Activated CD4-positive, CD25-positive, alpha-beta regulatory T cell treated with anti-CD3 and anti-CD28 coated beads, Interleukin-2, amount 50 U/mL, for 16 hours (primary cell): ENCODE measurements around the gene PIM3.
A peak's percentile ranks its signal among the peaks of the same experiment; 100 is the strongest.

Experiments used
- DNase-seq: peaks from one replicate; pipeline ENCODE4 v3.0.0-alpha.2; 2020; ENCODE audit warnings: low read depth, low spot score

Gene PIM3

DNA sequence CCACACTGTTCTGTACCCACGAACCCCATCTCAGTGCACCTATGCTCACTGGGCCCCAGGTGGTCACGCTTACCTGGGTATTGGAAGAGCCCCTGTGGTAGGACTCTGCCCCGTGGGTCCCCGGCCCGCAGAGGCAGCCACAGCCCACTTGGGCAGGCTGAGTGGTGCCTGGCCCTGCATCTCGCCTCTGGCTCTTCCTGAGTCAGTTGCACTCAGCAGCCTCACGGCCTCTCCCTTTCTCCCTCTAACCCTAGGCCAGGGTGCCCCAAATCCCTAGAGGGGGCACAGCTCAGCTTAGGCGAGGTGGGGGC lies 32.4 kb upstream of the PIM3 start:
- no peak for DNase-seq

DNA sequence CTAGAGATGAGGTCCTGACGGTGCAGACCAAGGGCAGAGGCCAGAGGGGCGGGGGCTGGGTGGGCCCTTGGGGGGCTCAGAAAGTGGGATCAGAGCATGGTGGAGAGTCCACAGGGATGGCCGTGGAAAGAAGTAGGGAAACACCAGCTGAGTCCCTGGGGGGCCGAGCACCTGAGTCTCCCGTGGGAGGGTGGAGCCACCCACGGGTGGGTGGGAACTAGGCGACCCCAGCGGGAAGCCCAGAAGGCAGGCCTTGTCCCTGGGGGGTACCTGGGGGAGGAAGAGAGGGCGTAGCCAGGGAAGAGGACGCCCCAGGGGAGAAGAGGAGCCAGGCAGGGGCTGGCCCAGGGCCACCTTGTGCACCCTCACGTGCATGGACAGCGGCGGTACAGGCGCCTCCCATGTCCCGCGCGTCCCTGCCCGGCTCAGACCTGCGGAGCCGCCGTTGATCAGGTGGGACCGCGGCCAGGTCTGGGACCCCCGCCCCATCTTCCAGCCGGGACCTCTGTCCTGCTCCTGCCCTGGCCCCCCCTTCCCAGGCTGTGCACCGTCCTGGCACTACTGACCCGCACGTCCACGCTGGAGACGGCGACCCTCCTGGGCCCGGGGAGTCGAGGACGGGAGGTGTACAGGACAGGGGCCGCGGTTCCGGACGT lies 31.9 kb upstream of the PIM3 start:
- DNase-seq, result no peak

DNA sequence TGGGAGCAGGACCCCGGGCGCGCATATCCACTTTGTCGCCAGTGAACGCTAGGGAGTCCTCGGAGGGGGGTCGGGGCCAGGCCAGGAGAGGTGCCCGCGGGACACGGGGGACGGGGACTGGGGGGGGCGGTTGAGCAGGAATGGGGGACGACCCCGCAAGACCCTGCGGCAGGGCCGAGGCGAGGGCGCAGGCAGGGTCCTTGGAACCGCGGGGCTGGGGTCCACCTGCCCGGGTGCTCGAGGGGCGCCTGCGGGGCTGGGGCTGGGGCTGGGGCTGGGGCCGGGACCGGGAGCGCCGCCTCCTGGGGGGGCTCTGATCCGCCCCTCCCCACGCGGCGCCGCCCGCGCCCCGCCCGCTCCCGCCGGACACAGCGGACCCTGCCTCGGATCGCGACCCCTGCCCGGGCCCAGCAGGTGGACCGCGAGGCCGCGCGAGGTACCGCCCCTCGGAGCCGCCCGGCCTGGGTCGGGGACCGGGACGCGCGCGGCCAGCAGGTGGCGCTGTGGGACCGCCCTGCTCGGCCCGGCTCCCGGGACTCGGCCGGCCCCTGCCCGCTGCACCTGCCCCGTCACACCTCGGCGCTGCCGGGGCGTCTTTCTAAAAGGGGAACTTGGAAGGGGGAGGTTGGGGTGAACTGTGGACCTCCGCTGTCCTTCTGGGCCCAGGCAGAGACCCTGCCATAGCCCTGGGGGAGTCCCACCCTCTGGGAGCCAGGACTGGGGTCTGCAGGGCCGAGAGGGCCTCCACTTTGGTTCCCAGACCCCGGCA lies 31.2 kb upstream of the PIM3 start:
- peak; percentile 47 for DNase-seq

DNA sequence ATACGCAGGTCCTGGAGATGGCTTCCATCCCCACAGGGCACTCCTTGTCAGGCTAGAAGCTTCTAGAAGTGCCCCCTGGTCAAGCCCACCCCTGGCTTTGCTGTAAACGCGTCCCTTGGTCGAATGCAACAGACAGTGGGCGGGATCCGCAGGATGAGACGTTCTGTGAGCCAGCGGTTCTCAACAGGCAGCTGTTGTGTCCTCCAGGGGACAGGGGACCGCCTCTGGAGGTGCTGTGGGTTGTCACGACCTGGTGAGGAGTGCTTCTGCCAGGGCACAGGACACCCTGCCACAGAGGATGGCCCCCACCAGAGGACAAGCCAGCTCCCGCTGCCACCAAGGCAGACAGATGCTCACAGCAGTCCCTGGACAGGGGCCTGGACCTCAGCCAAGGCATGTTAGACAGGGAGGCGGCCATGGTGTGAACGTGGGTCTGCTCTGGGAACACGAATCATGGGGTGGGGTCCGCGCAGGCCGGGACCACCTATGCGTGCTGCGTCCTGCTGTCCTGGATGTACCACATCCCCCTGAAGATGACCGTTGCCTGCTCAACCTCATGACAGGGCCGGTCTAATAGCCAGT lies 30.5 kb upstream of the PIM3 start:
- no peak for DNase-seq

DNA sequence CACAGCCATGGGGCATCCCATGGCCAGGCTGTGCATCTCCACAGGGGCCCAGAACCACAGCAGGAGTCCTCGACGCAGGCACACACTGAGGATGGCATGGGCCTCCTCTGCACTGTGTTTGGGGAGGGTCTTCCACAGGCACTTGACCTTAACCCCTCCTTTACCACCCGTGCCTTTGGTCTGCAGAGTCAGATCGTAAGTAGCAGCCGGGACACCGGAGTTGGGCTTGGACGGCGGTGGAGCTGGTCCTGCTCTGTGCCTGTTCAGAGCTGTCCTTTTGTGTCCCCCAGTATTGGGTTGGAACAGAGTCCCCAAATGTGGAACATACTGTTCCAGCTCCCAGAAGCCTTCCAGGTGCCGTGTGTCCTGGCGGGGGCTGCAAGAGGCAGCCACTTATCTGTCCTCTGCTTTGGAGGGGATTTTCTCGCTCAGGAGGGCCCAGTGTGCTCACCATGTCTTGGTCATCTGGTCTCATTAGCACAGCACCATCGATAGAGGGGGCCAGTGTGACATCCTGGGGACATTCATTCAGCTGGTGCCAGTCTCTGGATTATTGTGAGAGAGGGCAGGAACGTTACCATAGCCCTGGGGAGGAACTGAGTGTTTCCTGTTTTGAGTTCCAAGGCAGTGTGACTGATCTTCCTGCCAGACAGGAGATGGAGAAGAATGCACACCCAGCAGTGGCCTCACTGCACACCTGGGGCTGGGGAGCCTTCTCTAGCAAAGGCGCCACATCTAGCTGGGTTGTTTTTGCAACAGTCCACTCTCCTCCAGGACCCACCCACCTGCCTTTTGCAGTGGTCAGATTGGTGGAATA lies 29.8 kb upstream of the PIM3 start:
- DNase-seq, result no peak

DNA sequence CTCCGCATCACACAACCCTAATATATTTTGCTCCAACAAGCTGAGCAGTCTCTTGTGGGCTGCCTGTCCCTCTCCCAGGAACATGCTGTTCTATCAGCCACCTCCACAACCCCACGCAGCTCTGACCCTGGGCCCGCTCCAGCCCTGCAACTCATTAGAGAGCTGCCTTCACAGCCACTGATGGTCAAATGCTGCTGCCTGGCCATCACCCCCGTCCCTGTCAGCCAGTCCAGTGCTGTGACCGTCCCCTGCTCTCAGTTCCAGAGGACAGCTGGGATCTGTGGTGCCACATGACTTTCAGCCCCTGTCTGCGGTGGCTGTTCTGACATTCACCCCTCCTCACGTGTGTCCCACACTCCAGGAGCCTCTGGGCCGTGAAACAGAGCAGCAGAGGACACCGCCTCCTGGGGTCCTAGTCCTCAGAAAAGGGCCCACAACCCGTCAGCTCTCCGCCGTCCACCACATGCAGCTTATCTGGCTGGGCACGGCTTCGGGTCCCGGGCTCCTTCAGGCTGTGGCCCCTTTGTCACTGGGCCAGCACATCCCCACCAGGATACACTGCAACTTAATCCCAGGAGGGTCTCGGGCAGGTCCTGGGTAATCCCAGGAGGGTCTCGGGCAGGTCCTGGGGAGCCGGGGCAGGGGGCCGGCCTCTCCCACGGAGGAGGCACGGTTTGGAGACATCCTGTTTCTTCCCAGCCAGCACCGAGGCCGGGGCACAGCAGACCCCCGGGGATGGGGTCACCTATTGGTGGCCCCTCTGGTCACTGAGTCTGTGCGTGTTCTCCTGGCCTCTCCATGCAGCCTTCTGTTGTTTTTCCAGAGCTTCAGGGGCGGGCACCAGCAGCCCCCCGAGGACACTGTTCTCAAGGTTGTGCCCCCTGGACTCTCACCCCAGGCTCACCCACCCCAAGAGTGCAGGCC lies 27.1 kb upstream of the PIM3 start:
- DNase-seq, result no peak

DNA sequence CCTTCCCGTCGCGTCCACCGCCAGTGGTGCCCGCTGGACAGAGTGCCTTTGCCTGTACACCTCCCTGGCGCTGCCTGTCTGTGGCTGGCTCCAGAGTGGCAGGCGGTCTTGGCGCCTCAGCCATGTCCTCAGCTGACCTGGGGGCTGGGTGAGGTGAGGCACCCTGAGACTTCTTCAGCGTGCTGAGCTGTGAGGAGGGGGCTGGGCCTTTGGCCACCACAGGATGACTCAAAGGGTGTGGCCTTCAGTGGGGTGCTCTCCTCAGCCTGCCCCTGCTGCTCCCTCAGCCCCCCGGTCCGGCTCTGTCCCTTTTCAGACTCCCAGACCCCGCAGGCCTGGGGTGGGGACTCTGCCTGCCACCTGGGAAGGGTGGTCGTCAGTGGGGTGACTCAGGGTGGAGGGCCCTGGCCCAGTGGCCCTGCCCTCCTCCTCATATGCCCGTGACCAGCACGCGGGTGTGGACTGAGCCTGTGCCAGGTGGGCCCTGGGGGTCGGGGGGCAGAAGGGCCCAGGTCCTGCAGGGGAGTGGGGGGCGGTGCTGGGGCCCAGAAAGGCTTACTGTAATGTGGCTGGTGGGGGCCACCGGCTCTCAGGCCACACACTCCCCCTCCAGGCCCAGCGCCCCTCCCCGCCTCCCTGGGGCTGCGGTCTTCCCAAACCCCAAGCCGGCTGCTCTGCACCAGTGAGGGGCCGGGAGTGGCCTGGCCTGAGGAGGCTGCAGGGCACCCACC lies 26.2 kb upstream of the PIM3 start:
- DNase-seq, result no peak

DNA sequence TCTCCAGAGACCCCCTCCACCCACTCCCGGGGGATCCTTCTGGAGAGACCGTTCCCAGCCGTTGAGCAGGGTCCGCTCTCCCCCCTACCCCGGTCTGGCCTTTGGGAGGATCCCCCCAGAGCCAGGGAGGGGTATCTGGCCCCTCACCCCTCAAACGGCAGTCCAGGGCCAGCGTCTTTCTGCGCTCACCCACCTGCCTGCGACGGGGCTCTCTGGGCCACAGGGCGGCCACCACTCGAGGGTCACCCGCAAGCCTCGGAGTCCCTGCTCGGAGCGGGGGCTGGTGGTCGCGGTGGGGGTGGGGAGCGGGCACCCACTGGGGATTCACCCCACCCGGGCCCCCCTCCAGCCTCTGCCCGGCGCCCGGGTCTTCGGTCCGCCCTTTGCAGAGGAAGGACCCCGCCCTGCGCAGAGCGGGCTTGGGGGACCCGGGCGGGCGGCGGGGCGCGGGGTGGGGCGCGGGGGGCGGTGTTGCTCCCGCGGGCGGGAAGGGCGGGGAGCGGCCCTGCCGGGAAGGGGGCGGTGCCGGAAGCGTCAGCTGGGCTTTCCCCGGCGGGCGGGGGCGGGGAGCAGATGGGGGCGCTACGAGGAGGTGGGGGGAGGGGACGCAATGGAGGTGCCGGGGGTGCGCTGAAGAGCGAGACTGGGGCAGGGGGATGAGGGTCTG lies 25.5 kb upstream of the PIM3 start:
- peak; percentile 70 for DNase-seq

DNA sequence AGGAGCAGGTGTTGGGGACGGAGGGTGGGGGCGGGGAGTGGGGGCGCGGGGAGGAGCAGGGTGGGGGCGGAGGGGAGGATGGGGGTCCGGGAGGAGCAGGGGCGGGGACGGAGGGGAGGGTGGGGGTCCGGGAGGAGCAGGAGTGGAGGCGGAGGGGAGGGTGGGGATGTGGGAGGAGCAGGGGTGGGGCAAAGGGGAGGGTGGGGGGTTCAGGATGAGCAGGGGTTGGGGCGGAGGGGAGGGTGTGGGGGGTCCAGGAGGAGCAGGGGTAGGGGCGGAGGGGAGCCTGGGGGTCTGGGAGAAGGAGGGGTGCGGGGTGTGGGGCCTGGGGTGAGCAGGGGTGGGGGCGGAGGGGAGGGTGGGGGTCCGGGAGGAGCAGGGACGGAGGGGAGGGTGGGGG lies 25.0 kb upstream of the PIM3 start:
- no peak for DNase-seq

DNA sequence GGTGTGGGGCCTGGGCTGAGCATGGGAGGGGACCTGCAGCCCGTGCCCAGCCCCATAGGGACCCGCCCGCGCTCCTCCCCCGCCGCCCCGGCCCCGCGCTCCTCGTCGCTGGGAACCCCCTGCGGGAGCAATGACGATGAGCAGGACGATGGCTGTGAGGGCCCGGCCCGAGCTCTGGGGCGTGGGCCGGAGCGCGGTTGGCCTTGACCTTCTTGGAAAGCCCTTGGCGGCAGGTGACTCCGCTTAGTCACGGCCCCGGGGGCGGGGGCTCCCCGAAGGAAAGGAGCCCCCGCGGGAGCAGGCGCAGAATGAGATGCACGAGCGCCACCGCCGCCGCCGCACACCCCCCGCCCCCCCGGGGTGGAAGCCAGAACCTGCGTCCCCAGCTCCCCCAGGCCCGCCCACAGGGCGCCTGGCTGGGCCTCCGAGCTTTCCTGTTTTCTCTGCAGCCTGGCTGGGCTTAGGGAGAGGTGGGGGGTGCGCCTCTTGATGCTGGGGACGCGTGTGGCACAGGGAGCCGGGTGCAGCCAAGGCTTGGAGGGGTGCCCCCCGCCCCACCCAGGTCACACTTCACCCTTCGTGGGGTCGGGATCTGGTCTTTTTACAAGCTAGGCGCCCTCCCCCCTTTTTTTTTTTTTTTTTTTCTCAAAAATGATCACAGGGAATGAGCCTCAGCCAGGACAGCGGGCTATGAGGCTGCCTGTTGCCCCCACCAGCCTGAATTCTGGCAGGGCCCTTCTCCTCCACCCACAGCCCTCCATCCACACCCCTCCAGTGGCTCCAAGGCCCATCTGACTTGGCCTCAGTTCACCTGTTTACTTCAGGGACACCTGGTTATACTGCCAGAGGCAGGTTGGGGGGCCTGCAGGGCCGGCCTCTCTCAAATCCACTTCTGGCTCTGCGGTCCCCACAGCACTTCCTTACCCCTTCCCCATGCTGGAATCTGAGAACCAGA lies 24.3 kb upstream of the PIM3 start:
- peak; percentile 86 for DNase-seq

DNA sequence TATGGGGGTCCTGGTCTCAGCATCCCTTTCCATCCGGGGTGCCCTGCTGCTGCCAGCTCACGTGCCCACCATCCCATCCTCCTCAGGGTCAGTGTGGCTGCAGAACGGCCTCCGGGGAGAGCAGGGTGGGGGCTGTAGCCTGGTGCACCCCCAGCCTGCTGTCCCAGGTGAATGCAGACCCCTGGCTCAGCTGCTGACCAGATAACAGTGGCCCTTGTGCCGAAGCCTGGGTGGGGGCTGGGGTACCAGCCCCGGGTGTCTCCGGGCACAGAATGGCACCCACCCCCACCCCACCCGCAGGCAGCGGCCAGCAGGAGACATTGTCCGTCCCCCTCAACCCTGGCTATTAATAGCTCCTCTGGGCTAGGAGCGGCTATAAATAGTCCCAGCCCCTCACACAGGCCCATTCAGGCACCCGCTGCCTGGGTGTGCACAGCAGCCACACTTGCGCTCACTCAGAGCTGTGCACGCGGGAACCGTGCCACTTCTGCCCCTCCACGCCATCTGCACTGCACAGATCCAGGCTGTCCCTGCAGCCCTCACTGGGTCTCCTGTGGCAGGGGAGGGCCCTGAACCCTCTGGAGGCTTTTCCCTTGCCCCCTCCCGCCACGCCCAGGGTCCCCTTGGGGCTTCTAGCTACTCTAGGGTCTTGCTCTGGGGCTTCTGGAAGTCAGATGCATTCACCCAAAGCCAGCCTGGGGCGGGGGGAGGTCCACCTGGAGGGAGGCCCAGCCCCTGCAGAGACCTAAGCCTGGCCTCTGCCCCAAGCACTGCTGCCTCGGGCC lies 23.4 kb upstream of the PIM3 start:
- DNase-seq, result no peak

DNA sequence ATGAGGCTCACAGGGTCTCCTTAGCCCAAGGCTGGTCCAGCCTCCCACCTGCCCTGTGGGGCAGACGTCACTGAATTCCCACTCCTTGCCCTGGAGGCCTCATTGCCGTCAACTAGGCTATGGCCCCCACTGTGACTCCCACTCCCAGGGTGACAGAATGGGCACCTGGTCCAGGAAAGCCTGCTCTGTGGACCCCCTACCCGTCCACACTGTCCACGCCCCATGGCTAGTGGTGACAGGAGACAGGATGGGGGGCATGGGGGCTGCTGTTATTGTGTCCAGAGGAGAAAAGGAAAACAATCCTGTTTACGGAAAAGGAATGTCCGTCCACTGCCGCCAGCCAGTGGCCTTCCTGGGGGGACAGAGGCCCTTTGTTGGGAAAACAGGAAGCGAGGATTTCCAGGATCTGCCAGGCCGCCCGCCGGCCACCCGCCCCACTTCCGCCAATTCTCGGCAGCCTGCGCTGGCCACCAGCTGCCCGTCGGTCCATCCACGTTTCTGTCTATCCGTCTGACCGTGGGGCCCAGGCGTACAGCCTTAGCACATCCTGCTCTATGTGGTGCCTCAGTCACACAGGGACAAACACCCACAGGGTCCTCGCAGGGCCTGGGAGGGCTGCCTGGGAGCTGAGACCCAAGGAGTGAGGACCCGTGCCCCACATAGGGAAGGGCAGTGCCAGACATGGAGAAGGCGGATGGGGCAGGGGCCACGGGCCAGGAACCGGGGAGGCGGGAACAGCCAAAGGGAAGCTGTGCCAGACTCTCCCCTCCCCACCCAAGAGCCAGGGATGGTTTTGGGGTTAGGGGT lies 22.6 kb upstream of the PIM3 start:
- DNase-seq, result no peak

DNA sequence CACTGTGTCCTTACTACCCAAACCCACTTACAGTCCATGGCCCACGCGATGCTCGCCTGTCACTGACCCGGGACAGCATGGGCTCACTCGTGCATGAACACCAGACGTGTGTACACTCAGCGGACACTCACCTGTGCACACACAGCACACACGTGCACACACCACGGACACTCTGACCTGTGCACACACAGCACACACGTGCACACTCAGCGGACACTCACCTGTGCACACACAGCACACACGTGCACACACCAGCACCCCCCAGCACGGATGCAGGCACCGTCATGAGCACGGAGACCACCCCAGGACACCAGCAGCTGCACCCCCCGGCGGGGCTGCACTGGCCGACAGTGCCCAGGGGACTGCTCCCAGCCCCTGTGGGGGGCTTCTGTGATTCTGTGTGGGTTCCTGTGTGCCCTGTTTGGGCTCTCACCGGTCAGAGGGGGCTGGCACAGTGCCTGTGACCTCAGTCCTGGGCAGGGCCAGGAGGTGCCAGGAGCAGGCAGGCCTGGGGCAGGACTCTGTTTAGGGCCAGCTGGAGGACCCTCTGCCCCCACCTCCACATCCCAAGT lies 21.9 kb upstream of the PIM3 start:
- no peak for DNase-seq

DNA sequence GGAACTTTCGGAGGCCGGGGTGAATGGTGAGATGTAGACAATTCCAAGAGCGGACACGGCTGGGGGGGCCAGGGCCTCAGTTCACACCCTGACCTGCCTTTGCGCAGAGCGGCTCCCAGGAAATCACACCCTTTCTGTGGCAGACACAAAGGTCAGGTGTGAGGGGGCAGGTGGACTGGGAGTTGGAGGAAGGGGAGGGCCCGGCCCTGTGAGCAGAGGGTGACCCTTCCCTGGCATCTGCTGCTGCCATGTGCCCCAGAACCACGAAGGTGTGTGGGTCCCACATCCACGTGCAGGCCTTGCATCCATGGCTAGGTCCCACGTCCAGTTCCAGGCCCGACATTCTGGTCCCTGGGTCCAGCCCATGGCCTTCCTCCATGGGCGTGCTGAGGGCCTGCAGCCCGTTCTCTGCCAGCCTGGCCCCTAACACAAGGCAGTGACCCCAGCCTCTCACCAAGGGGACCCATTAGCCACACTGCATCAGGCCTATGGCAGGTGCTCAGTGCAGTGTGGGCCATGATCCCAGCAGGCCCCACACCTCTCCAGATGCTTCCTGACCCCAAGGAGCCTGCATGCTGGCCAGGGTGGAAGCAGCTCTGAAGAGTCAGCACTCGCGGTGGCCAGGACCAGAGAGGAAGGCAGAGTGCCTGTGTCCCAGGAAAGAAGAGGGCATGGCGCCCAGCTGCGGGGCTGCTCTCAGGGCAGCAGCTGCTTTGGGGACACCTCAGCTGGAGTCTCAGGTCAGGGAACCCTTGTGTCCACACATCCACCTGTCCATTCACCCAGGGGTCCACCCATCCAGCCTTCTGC lies 18.9 kb upstream of the PIM3 start:
- DNase-seq, result no peak

DNA sequence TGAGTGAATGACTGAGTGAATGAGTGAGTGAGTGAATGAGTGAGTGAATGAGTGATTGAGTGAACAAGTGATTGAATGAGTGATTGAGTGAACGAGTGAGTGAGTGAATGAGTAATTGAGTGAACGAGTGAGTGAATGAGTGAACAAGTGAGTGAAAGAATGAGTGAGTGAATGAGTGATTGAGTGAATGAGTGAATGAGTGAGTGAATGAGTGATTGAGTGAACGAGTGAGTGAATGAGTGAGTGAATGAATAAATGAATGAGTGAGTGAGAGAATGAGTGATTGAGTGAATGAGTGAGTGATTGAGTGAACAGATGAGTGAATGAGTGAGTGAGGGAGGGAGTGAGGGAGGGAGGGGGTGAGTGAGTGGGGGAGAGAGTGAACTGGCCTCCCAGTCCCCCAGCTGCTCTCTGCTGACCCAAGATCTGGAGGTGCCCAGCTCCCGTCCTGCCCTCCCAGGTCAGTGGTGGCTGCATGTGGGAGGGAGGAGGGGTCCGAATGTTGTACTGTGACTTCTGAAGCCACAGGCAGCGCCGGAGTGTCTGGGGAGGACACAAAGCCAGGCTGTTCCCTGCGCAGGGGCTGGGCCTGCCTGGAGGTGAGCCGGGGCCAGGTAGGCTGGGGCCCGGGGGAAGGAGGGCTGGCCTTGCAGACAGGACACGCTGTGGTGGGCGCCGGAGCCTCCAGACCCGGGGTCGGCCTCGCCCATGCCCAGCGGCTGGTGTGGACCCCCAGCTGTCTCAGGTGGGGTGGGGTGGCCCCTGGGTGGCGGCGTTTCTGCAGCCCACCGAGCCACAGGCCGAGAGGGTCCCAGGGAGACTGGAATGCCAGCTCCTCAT lies 17.8 kb upstream of the PIM3 start:
- no peak for DNase-seq
